Inflammatory macrophage treated with lipopolysaccharide for 1 hour (primary cell): Measurements from ENCODE around the gene ACSM2B.
"Not testable (repeated sequence)": the region's sequence is repeated elsewhere in the genome, so short reads cannot be mapped to it uniquely, and the experiment has no call there.

Experiments
- DNase-seq, 2 donors: peaks; one replicate each; pipeline ENCODE4 v3.0.0-alpha.2; 2020 to 2022

Gene ACSM2B

DNA sequence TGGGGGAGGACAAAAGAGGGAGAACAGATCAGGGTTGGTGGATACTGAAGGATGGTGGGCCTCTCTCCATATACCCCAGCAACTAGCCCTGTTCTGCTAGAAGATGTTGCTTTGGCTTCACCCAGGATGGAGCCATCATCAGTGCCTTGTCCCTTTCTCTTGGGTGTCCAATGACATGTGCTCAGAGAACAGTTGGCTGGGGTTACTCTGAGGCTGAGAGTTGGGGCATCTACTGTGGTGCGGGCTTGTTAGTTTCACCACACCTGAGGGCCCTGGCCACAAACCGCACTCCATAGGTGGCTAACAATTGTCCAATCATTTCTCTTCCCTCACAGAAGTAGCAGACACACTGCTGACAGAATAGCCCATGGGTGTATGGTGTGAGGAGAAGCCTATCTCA is 18.9 kb upstream of the ACSM2B start:
- DNase-seq: not testable (repeated sequence)

DNA sequence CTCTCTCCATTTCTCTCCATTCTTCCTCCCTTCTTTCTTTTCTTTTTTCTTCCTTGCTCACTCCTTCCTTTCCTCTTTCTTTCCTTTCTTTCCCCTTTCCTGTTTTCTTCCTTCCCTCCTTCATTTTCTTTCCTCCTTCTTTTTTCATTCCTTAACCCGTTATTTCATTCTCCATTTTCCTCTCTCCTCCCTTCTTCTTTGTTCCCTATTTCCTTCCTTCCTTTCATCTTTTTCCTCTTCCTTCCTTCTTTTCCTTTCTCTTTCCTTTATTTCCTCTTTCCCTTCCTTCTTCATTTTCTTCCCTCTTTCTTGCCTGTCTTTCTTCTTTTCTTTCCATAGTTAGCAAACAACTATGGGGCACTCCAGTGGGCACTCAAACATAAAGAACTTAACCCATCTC is 16.6 kb upstream of the ACSM2B start:
- DNase-seq: not testable (repeated sequence)

GRCh38 chr16:20589486-20589885 is 13.3 kb upstream of the ACSM2B start:
- not testable (repeated sequence) for DNase-seq

GRCh38 chr16:20587645-20588074 is 11.5 kb upstream of the ACSM2B start:
- not testable (repeated sequence) for DNase-seq

- not testable (repeated sequence) for DNase-seq
Observed at GRCh38 chr16:20586716-20587115, 10.5 kb upstream of the ACSM2B start.

DNA sequence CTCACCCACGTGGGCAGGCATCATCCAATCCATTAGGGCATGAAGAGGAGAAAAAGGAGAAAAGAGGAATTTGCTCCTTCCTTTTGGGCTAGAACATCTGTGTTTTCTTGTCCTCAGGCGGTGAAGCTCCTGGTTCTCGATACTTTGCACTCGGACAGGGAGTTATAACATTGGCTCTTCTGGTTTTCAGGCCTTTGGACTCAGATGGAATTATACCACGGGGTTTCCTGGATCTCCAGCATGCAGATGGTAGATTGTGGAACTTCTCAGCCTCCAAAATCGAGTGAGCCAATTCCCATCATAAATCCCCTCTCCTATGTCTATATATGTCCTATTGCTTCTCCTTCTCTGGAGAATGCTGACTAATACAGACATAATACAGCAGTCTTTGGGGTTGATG is 9.9 kb upstream of the ACSM2B start:
- not testable (repeated sequence) for DNase-seq

DNA sequence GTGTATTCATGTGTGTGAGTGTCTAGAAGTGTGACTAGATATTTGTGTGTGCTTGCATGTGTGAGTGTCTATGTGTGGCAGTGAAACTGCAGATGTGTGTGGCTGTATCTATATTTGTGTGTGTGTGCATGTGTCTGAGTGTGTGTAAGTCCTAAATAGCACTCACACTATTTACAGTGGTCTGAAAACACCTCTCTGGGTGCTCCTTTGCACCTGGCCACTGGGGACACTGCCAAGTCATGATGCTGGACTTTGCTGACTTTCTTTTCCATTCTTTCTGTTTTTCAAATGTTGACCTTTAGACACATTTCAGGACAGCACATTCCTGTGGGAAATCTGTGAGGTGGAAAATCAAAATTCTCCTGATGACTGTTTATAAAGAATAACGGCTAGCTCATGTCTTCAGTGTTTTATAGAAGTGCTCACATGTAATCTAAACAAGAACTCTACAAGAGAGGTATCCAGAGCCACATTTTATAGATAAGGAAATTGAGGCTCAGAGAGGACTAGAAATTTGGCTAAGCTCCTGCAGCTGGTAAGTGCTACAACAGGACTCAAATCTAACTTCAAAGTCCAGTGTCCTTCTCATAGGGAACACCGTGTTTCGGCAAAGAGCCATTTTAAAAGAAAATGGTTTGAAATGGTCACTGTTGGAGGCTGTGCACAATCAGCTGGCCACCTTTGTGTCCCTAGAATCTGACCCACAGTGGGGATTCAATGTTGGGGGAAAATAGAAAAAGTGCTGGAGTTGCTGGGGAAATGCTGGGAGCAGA is 4.5 kb upstream of the ACSM2B start:
- DNase-seq: not testable (repeated sequence)

GRCh38 chr16:20578091-20578490 is 1.9 kb upstream of the ACSM2B start:
- not testable (repeated sequence) for DNase-seq

GRCh38 chr16:20569117-20569651 is 7.0 kb downstream of the ACSM2B start:
- DNase-seq: not testable (repeated sequence)

- no peak for DNase-seq
Observed at GRCh38 chr16:20568404-20568803, 7.8 kb downstream of the ACSM2B start.

GRCh38 chr16:20566864-20567263 is 9.3 kb downstream of the ACSM2B start:
- DNase-seq: no peak

GRCh38 chr16:20565334-20565733 is 10.8 kb downstream of the ACSM2B start:
- DNase-seq: not testable (repeated sequence)

- DNase-seq: not testable (repeated sequence)
Observed at GRCh38 chr16:20564218-20564617, 11.9 kb downstream of the ACSM2B start.

- not testable (repeated sequence) for DNase-seq
Observed at GRCh38 chr16:20555628-20556027, 20.5 kb downstream of the ACSM2B start.

- DNase-seq: not testable (repeated sequence)
Observed at GRCh38 chr16:20554689-20555088, 21.5 kb downstream of the ACSM2B start.

DNA sequence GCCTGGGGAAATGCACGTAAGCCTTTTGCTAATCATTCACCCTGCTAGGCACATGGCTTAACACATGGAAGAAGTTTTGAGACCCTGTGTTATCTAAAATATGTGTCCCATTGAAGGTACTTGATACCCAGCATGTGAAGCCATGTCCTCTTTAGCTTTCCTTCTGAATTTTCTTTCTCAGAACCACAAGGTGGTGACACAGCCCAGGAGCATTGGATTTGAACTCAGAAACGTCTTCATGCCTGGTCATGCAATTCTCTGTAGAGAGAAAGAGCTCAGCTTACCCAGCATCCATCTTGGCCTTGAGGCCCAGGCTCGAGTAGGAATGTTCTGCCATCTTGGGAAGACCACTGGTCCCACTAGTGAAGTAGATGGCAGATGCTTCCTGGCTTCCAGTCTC is 22.7 kb downstream of the ACSM2B start:
- DNase-seq: not testable (repeated sequence)

DNA sequence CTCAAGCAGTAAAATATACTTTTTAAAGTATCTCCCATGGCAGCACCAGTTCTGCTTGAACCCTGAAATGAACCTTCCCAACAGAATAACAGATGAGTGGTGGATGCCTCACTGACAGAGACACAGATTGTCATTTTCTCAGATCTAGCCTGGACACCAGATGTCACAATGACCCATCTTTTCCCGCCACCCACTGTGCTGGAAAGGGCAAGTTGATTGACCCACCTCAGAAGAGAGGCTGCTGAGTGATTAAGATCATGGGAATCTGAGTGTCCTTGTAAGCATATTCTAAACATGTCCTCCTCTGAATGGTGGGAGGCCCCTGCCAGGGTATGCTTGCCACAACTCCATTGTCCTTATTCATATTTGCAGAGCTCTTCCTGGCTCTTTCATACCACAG is 29.2 kb downstream of the ACSM2B start:
- not testable (repeated sequence) for DNase-seq

GRCh38 chr16:20546278-20546853 is 29.8 kb downstream of the ACSM2B start:
- not testable (repeated sequence) for DNase-seq

DNA sequence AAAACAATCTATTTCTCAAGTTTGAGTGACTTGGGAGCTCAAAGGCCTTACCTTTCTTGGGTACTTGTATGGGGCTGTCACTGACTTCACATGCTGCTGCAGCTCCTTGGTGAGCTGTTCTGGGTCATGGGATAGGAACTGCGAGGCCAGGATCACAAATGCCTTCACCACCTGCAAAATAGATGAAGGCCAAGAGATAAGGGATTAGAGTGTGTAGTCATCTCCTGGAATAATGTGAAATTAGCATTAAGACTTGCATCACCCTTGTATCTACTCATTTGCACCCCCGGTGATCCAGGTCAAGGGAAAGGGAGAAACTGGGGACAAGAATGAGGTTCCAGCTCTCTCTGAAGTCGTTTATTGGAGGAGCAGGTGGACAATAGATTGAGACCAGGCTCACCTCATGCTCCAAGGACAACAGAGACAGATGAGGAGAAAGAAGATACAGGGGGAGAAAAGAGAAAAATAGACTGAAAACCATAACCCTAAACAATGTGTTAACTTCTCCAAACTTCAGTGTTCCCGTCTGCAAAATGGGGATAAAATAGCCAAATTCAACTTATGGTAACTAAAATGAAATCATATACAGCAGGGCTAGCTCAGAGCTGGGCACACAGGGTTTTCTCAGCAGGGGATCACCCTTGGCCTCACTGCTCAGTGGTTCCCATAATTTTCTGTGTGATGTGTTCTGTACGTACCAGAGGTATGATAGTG is 35.4 kb downstream of the ACSM2B start:
- not testable (repeated sequence) for DNase-seq

DNA sequence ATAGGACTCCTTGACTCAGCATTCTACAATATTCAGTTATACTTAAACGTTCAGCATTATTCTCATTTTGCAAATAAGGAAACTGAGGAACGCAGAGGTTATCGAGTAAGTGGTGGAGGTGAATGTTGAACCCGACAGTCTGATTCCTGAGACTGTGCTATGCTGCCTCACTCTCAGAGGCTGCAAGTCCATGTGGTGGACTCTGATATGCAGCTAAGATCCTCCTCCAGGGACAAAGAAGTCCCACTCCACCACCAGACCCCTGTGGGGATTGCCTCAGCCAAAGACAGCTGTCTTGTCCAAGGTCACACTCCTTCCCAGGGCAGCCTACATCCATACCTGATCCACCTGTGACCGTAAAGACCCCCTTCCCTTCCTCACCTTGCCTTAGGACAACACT is 37.5 kb downstream of the ACSM2B start:
- DNase-seq: no peak

- no peak for DNase-seq
Observed at GRCh38 chr16:20538181-20538580, 38.0 kb downstream of the ACSM2B start.

DNA sequence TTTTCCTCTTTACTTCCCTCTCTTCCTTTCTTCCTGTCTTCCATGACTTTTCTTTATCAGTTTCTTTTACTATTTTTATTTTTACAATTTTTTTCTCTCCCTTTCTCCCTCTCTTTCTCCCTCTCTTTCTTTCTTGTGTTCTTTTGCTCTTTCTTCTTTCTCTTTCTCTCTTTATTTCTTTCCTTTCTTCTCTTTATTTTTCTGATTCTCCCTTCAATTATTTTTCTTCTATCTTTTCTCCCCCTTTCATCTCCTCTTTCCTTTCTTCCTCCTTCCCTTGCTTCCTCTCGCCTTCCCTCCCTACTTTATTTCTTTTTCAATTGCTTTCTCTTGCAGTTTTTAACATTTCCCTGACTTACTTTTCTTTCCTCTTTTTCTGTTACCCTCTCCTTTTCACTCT is 39.5 kb downstream of the ACSM2B start:
- not testable (repeated sequence) for DNase-seq

DNA sequence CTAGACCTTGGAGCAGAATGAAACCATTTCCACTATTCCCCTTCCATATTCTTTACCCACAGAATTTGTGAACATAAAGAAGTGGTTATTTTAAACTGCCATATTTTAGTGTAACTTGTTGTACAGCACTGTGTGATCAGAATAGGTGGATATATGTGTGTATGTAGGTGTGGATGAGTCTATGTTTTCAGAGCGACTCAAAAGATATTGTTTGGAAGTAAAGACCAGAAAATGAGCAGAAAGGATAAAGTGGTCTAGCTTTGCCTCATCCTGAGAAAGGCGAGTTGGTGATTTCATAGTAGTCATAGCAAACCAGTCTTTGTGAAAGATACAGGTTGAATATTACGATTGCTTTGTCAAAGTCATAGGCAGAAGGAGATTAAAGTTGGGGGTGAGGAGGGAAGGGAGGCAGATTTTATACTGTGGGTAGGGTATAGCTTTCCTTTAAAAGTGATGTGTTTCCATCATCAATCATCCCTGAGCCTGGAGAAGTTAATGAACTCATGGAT is 43.8 kb downstream of the ACSM2B start:
- DNase-seq: not testable (repeated sequence)
